T-helper 1 cell treated with Interleukin-12 subunit alpha and Interleukin-12 subunit beta and Interleukin-4 antibody, amounts not matched to agents 30 ng/mL and 1 ng/mL, for 36 hours (primary cell): ENCODE measurements around the gene TTPAL. TPM values are rescaled to one million over a fixed set of nuclear protein-coding genes. Genes with fewer than 3 reads are reported as not detected.

Experiments
- intact Hi-C: fragments of 100-400 bp; cut with micrococcal nuclease; formaldehyde crosslinking; loops from one replicate; pipeline ENCODE4 v1.15.1; 2024
- total RNA-seq: library from RNA; stranded (reverse); gene quantifications from 2 replicates; pipeline ENCODE4 v1.2.3, GENCODE V29; 2022

TTPAL gene, protein sequence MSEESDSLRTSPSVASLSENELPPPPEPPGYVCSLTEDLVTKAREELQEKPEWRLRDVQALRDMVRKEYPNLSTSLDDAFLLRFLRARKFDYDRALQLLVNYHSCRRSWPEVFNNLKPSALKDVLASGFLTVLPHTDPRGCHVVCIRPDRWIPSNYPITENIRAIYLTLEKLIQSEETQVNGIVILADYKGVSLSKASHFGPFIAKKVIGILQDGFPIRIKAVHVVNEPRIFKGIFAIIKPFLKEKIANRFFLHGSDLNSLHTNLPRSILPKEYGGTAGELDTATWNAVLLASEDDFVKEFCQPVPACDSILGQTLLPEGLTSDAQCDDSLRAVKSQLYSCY
- 23.8 and 29.2 TPM in 2 replicates for total RNA-seq

DNA sequence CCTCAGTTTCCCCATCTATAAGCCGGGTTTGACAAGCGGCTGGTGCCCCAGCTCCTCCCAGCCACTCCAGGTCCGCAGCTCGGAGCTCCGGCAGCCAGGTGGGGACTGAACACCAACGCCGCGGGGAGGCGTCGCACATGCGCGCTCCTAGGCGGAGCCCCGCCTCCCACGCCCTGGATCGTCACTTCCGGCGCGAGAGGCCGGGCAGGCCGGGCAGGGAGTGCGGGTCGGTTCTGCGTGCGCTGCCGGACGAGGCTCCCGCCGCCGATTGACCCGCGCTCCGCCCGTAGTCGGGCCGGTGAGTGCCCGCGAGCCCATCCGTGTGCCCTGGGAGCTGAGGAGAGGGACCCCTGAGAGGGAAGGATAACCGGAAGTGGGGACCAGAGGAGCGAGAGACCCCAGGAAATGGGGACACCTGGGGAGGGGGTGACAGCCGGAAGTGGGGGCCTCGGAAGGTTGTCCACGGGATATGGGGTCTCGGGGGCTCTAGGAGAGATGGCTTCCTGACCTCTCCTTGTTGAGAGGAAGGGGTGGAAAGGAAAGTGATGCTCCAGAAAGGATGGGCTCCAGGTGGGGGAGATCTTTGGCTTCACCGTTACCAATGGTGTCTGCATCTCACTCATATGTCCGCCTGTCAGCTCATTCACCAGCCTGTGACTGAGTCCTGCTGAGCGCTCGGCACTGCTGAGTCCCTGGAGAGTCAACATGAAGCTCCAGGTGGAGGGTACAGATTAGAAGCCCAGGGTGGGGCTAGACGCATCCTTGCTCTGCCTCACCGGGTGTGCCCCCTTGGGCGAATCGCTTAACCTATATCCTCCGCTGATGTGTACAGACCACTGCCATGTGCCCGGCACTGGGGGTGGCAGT is at the start of gene TTPAL:
TSS of gene TTPAL (plus strand) at position 181 of the 867 bp plus-strand sequence. CDS start 4,126 bp downstream, outside the sequence.
- intact Hi-C loops, result loop anchor here (1.0 to 5.0 kb wide), 11 partner anchors 15 to 1019 kb away; partner anchors contain the start of genes ADA, FITM2, OSER1 and SERINC3

DNA sequence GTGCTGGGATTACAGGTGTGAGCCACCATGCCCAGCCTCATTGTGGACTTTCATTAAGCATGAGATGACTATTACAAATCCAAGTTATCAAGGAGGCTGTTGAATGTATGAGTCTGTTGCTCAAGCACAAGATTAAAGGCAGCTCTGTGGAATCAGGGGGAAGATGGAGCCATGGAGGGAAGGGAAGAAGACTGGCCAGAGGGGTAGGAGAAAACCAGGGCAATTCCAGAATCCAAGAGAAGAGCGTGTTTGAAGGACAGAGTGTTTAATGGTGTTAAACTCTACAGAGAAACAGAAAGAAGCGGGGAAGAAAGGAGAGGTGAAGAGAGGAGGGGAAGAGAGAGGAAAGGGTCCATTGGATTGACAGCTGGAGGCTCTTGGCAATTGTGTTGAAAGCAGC is 49.8 kb upstream of the TTPAL start:
- intact Hi-C loops, result no loop called here

DNA sequence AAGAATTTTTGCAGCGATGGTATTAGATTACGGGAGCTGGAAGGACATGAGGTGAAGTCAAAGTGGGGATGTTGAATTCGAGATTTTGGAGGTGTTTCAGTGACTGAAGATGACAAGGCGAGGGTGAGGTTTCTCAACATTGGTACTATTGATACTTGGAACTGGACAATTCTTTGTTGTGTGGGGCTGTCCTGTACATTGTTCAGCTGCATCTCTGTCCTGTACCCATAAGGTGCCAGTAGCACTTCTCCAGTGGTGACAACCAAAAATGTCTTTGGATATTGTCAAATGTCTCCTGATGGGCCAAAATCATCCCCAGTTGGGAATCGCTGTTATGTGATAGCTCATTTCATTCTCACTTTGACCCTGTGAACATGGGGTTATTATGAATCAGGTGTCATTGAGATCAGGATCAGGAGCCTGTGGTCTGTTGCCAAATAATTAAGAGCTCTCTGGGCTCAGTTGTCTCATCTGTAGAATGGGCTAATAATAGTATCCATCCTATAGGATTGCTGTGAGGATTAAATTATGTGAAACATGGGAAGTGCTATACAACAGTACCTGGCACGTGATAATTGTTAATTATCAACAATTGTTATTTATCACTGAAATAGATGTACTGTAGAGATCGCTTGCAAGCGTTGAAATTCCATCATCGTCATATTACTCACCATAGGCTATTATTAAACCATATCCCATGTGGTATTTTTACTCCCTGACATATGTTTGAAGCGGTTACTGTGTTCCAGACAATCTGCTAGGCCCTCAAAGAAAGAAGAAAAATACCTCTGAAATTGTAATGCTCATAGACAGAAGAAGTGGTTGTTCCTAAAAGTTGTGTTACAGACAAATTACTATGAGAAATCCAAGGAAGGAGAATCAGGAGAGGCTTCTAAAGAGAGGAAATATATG is 48.5 kb upstream of the TTPAL start:
- intact Hi-C loops, result no loop called here

DNA sequence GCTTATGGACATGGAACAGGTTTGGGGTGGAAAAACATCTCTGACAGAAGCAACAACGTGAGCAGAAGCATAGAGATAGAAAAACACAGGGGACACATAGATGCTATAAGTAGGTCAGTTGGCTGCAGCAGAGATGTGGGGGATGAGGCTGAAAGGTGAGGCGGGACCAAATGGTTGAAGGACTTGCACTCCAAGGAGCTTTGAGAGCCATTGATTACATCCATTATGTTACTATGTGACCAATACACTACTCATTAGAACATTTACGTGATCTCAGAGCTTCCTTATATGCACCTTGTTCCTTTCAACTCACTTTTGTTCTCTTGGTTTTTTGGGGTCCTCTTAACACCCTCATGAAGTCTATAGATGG is 47.9 kb upstream of the TTPAL start:
- intact Hi-C loops, result no loop called here

DNA sequence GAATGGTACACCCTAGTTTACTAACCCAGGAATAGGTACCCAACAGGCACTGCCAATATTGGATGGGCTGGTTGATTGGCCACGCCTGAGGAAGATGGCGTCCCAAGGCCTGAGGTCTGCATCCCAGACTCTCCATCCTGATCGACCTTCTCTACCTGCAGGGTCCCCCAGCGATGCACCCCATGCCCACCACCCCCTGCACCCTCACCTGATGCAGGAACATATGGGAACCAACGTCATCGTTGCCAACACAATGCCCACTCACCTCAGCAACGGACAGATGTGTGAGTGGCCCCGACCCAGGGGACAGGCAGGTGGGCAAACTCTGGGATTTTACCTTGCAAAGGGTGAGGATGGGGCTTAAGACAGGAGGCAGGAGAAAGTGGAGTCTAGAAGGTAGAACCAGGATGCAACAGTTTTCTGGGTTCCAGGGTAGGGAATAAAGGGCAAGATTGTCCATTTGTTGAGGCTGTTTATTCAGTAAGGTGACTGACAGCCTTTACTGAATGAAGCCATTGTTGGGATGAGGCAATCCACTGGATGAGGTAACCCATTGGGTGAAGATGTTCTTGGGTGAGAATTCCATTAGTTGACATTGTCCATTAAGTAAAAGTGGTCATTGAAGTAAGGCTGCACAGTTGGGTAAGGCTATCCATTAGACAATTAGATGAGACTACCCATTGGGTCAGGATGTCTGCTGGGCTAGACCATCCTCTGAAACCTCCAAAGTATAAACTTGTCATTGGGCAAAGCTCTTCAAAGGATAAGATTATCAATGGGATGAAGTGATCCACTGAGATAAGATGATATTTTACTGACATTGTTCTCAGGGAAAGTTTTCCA is 47.3 kb upstream of the TTPAL start:
- intact Hi-C loops, result no loop called here

DNA sequence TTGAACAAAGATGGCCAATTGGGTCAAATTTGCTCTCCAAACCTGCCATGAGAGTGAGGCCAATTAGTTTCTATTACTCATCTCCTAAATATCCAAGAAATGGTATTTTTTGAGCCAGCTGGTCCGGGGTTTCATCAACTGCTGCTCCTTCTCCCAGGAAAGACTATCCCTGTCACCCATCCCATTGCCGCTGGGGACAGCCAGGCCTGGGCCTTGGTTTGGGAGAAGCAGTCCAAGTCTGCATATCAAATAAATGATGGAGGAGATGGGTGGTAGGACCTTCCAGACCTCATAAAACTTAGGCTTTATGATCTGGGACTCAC is 46.7 kb upstream of the TTPAL start:
- intact Hi-C loops, result no loop called here

DNA sequence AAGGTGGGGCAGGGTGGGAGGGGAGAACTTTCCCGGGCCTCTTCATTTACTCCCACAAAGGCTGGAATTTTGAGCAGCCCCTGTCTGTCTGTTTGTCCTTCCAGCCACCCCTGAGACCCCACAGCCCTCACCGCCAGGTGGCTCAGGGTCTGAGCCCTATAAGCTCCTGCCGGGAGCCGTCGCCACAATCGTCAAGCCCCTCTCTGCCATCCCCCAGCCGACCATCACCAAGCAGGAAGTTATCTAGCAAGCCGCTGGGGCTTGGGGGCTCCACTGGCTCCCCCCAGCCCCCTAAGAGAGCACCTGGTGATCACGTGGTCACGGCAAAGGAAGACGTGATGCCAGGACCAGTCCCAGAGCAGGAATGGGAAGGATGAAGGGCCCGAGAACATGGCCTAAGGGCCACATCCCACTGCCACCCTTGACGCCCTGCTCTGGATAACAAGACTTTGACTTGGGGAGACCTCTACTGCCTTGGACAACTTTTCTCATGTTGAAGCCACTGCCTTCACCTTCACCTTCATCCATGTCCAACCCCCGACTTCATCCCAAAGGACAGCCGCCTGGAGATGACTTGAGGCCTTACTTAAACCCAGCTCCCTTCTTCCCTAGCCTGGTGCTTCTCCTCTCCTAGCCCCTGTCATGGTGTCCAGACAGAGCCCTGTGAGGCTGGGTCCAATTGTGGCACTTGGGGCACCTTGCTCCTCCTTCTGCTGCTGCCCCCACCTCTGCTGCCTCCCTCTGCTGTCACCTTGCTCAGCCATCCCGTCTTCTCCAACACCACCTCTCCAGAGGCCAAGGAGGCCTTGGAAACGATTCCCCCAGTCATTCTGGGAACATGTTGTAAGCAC is 46.0 kb upstream of the TTPAL start:
- intact Hi-C loops, result no loop called here

DNA sequence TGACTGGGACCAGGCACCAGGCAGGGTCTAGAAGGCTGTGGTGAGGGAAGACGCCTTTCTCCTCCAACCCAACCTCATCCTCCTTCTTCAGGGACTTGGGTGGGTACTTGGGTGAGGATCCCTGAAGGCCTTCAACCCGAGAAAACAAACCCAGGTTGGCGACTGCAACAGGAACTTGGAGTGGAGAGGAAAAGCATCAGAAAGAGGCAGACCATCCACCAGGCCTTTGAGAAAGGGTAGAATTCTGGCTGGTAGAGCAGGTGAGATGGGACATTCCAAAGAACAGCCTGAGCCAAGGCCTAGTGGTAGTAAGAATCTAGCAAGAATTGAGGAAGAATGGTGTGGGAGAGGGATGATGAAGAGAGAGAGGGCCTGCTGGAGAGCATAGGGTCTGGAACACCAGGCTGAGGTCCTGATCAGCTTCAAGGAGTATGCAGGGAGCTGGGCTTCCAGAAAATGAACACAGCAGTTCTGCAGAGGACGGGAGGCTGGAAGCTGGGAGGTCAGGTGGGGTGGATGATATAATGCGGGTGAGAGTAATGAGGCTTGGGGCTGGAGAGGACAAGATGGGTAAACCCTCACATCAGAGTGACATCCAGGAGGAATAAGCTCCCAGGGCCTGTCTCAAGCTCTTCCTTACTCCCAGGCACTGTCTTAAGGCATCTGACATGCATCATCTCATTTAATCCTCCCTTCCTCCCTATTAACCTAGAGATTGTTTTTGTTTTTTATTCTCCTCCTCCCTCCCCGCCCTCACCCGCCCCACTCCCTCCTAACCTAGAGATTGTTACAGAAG is 45.2 kb upstream of the TTPAL start:
- intact Hi-C loops, result no loop called here

DNA sequence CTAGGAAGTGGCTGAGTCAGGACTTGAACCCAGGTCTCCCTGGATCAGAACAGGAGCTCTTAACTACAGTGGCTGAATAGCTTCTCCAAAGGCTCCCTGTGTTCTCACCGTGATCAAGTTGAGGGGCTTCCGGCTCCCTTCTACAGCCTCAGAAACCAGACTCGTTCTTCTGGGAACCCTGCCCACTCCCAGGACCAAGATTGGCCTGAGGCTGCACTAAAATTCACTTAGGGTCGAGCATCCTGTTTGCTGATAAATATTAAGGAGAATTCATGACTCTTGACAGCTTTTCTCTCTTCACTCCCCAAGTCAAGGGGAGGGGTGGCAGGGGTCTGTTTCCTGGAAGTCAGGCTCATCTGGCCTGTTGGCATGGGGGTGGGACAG is 44.6 kb upstream of the TTPAL start:
- intact Hi-C loops, result no loop called here

DNA sequence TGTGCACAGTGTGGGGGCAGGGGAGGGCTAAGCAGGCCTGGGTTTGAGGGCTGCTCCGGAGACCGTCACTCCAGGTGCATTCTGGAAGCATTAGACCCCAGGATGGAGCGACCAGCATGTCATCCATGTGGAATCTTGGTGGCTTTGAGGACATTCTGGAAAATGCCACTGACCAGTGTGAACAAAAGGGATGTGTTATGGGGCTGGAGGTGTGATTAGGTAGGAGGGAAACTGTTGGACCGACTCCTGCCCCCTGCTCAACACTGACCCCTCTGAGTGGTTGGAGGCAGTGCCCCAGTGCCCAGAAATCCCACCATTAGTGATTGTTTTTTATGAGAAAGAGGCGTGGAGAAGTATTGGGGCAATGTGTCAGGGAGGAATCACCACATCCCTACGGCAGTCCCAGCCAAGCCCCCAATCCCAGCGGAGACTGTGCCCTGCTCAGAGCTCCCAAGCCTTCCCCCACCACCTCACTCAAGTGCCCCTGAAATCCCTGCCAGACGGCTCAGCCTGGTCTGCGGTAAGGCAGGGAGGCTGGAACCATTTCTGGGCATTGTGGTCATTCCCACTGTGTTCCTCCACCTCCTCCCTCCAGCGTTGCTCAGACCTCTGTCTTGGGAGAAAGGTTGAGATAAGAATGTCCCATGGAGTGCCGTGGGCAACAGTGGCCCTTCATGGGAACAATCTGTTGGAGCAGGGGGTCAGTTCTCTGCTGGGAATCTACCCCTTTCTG is 44.0 kb upstream of the TTPAL start:
- intact Hi-C loops, result no loop called here

DNA sequence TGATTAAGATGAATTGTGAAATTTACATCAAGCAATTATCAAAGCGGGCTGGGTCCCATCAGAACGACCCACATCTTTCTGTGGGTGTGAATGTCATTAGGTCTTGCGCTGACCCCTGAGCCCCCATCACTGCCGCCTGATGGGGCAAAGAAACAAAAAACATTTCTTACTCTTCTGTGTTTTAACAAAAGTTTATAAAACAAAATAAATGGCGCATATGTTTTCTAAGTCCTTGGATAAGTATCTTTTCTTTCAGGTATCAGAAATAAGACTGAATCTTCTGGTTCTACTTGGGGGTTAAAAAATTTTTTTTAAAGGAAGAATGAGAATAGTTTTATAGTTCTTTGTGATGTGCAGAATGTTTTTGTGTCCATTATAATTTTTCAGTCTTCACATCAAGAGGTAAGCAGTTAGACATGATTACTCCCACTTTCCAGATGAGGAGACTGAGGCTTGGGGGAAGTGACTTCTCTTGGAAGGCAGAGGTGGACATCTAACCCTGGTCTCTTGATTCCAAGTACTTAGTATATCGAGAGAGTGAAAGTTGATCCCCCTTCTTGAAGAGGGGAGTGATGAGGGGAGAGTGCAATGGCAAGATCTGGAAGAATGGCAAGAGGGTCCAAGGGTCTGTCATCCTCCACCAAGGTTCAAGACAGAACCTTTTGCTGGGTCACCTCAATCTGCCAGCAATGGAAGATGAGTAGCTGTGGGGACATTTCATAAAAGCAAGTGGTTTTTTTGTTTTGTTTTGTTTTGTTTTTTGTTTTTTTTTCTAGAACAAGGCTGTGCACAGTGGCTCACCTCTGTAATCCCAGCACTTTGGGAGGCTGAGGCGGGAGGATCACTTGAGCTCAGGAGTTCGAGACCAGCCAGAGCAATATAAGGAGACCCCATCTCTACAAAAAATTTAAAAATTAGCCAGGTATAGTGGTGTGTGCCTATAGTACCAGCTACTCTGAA is 42.8 kb upstream of the TTPAL start:
- intact Hi-C loops, result no loop called here

DNA sequence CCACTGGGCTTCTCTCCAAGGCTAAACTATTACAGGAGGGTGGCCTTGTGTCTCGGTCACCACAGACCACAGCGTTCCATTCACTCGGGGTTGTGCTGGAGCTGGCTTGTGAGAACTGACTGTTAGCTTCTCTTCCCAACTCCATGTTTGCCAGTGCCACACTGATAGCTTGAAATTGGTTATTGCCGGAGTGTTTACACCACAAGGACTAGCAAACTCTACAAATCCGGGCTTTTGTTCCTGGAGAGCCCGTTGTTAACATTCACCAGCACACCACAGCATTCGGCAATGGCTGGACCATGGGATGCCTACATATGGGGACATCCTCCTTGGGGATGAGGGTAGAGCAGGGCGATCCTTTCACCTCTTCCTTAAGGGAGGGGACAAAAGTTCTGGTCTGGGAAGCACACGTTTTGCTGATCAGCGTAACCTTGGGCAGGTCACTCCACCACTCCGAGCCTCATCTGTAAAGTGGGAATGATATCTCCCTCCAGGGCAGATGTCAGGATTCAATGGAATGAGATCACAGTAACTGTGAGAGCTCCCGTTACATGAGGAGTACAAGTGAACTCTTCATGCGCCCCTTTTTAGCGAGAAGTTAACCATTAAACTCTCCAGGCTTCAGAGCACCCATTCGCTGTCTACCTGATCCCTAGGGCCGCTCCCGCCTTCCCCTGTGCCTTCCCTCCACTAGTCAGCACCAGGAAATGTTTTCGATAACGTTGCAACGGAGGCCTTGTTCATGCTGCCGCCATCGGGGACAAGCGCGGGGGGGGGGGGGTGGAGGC is 41.7 kb upstream of the TTPAL start:
- intact Hi-C loops, result no loop called here

DNA sequence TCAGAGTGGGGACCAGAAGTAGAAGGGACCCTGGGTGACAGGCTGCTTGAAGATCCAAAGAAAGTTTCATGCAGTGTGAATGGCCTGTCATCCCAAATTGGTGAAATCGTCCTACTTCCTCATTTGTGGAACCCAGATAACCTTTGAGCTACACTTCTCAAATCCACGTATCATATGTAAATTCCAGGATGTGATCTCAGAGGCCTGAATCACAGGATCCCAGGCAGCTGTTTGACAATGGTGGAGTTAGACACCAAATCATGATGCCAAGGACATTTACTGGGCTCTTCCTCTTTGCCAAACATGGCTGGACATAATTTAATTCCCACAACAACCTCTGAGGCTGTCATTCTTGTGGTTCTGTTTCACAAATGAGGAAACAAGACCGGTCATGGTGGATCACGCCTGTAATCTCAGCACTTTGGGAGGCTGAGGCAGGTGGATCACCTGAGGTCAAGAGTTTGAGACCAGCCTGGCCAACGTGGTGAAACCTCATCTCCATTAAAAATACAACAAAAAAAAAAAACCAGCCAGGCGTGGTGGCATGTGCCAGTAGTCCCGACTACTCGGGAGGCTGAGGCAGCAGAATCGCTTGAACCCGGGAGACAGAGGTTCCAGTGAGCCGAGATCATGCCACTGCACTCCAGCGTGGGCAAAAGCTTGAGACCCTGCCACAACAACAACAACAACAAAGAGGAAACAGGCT is 39.9 kb upstream of the TTPAL start:
- intact Hi-C loops, result no loop called here

DNA sequence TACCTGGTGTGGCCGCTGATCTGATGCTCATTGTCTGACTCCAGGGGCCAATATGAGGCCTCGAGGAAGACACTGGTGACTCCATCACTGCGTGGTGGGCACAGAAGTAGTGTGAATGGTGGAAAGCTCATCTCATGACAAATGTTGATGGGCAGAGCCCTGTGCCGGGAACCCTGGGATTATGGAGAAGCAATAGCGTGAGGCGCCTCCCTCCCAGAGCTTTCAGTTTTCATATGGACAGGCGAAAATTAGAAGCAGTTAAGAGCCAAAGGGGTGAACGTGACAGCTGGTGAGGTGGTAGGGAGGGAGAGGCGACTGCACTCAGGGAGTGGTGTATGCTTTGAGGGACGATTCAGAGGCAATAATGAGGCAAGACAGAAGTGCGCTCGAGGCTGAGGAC is 39.3 kb upstream of the TTPAL start:
- intact Hi-C loops, result no loop called here

DNA sequence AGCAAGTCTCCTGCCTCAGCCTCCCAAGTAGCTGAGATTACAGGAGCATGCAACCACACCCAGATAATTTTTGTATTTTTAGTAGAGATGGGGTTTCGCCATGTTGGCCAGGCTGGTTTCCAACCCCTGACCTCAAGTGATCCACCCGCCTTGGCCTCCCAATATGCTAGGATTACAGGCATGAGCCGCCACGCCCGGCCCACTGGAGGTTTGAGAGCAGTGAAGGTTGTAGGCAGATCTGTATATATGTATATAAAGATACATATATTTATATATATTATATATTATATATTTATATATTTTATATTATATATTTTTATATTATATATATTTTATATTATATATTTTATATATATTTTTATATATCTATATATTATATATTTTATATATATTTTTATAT is 38.2 kb upstream of the TTPAL start:
- intact Hi-C loops, result no loop called here

DNA sequence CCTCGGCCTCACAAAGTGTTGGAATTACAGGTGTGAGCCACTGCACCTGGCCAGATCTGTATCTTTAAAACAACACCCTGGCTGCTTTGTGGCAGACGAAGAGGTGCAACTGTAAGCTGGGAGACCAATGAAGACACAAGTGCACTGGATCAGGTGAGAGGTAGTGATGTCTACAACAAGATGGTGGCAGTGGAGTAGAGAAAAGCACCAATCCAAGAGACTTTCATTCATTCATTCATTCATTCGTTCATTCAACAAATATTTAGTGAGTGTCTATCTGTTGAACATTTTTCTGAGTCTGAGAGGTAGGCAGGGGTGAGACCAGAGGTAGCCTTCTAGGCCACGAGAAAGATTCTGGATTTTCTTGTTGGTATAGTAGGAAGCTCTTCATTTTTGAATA is 36.9 kb upstream of the TTPAL start:
- intact Hi-C loops, result no loop called here
